SK-N-SH (cell line): ENCODE data around the gene ITGA2B.
"Not testable (repeated sequence)": the region's sequence is repeated elsewhere in the genome, so short reads cannot be mapped to it uniquely, and the experiment has no call there.

Source experiments
- CHD2 ChIP-seq: fragments of 150-350 bp; IDR thresholded peaks from 2 replicates; pipeline ENCODE4 v1.6.1; 2018; ENCODE audit warnings: low read length; ENCODE audit not compliant: partially characterized antibody
- EP300 ChIP-seq, 2 experiments: IDR thresholded peaks; 2 replicates each; pipeline versions ENCODE4 v1.4.0 to v1.6.1; 2012; ENCODE audit warnings: borderline replicate concordance in 1 of 2, low read depth in 1 of 2, low read length in 1 of 2
- IRF3 ChIP-seq: fragments of 150-350 bp; IDR thresholded peaks from 2 replicates; pipeline ENCODE4 v1.6.1; 2016; ENCODE audit warnings: mild to moderate bottlenecking, low read depth, low read length
- JUND ChIP-seq: IDR thresholded peaks from 2 replicates; pipeline ENCODE4 v1.4.0; 2012
- MAX ChIP-seq: IDR thresholded peaks from 2 replicates; pipeline ENCODE4 v1.4.0; 2012; ENCODE audit warnings: low read depth
- POLR2AphosphoS5 ChIP-seq: IDR thresholded peaks from 2 replicates; pipeline ENCODE4 v1.6.1; 2012; ENCODE audit warnings: low read depth, low read length
- RXRA ChIP-seq: IDR thresholded peaks from 2 replicates; pipeline ENCODE4 v1.4.0; 2012; ENCODE audit warnings: low read depth, mild to moderate bottlenecking, borderline replicate concordance
- TAF1 ChIP-seq: IDR thresholded peaks from 2 replicates; pipeline ENCODE4 v1.6.1; 2012; ENCODE audit warnings: low read depth, mild to moderate bottlenecking, low read length, moderate library complexity, borderline replicate concordance
- USF2 ChIP-seq: fragments of 150-350 bp; IDR thresholded peaks from 2 replicates; pipeline ENCODE4 v1.6.1; 2017; ENCODE audit warnings: antibody characterized with exemption, low read length, low read depth, borderline replicate concordance
- YY1 ChIP-seq: IDR thresholded peaks from 2 replicates; pipeline ENCODE4 v1.4.0; 2012; ENCODE audit warnings: low read depth, mild to moderate bottlenecking
- TF ChIP-seq, protein P1 (sequence below): fragments of 200-600 bp; sonication (generic); IDR thresholded peaks from 2 replicates; pipeline ENCODE4 v1.6.1; 2017; ENCODE audit warnings: antibody characterized with exemption, mild to moderate bottlenecking, moderate library complexity
- TF ChIP-seq, protein P2 (sequence below): IDR thresholded peaks from 2 replicates; pipeline ENCODE4; 2012
- TF ChIP-seq, protein P3 (sequence below): IDR thresholded peaks from 2 replicates; pipeline ENCODE4 v1.4.0; 2012; ENCODE audit warnings: low read depth, borderline replicate concordance

- not testable (repeated sequence) for TF ChIP-seq IRF3; JUND; TAF1; RXRA; MAX; USF2; CHD2; POLR2AphosphoS5; EP300 (IDR thresholded peaks at IDR 0.05; ENCODE audit: borderline replicate concordance in 1 of 2, low read depth in 1 of 2, low read length in 1 of 2); YY1
- TF ChIP-seq, protein P1, sequence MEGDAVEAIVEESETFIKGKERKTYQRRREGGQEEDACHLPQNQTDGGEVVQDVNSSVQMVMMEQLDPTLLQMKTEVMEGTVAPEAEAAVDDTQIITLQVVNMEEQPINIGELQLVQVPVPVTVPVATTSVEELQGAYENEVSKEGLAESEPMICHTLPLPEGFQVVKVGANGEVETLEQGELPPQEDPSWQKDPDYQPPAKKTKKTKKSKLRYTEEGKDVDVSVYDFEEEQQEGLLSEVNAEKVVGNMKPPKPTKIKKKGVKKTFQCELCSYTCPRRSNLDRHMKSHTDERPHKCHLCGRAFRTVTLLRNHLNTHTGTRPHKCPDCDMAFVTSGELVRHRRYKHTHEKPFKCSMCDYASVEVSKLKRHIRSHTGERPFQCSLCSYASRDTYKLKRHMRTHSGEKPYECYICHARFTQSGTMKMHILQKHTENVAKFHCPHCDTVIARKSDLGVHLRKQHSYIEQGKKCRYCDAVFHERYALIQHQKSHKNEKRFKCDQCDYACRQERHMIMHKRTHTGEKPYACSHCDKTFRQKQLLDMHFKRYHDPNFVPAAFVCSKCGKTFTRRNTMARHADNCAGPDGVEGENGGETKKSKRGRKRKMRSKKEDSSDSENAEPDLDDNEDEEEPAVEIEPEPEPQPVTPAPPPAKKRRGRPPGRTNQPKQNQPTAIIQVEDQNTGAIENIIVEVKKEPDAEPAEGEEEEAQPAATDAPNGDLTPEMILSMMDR, result not testable (repeated sequence)
- TF ChIP-seq, protein P2, sequence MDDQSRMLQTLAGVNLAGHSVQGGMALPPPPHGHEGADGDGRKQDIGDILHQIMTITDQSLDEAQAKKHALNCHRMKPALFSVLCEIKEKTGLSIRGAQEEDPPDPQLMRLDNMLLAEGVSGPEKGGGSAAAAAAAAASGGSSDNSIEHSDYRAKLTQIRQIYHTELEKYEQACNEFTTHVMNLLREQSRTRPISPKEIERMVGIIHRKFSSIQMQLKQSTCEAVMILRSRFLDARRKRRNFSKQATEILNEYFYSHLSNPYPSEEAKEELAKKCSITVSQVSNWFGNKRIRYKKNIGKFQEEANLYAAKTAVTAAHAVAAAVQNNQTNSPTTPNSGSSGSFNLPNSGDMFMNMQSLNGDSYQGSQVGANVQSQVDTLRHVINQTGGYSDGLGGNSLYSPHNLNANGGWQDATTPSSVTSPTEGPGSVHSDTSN, result not testable (repeated sequence)
- TF ChIP-seq, protein P3, sequence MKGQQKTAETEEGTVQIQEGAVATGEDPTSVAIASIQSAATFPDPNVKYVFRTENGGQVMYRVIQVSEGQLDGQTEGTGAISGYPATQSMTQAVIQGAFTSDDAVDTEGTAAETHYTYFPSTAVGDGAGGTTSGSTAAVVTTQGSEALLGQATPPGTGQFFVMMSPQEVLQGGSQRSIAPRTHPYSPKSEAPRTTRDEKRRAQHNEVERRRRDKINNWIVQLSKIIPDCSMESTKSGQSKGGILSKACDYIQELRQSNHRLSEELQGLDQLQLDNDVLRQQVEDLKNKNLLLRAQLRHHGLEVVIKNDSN, result not testable (repeated sequence)
Measured at GRCh38 chr17:44347206-44348055, 42.0 kb downstream of the ITGA2B start.
